MG63 (cell line): Measurements from ENCODE around the gene RGL2. TPM values are rescaled to one million over a fixed set of nuclear protein-coding genes. Genes with fewer than 3 reads are reported as not detected.
"Not testable (repeated sequence)": the region's sequence is repeated elsewhere in the genome, so short reads cannot be mapped to it uniquely, and the experiment has no call there.

Source experiments
- DNase-seq: peaks from one replicate; pipeline ENCODE4 v3.0.0-alpha.2; 2020
- H3K27me3 ChIP-seq: fragments of 250-450 bp; sonication (Bioruptor Pico); 2 replicates; pipeline ENCODE4 v1.5.1; 2020; ENCODE audit warnings: mild to moderate bottlenecking, moderate library complexity
- H3K36me3 ChIP-seq: fragments of 250-450 bp; sonication (Bioruptor Pico); 2 replicates; pipeline ENCODE4 v1.5.1; 2020; ENCODE audit warnings: mild to moderate bottlenecking, moderate library complexity
- H3K4me3 ChIP-seq: fragments of 250-450 bp; sonication (Bioruptor Pico); 2 replicates; pipeline ENCODE4 v1.5.1; 2020; ENCODE audit warnings: mild to moderate bottlenecking, moderate library complexity
- H3K9me3 ChIP-seq: fragments of 250-450 bp; sonication (Bioruptor Pico); 2 replicates; pipeline ENCODE4 v1.5.1; 2020; ENCODE audit warnings: mild to moderate bottlenecking, moderate library complexity
- total RNA-seq: library from RNA; depleted of rRNA; stranded (reverse); fragments of >200 nt; shearing (Covaris generic); gene quantifications from 2 replicates; pipeline ENCODE4 v1.2.3, GENCODE V29; 2014; ENCODE audit warnings: low replicate concordance

RGL2 gene
- total RNA-seq, 1 experiment from 2014 or later: 123 TPM

- no peak overlapping the region for H3K4me3 ChIP-seq
- no peak for DNase-seq
- H3K9me3 ChIP-seq: no peaks in the 10 kb centered on the region
- peaks cover 95% of the 10 kb centered on the region for H3K36me3 ChIP-seq
- H3K27me3 ChIP-seq: no peaks in the 10 kb centered on the region
Observed at GRCh38 chr6:33280539-33280938, 18.2 kb downstream of the RGL2 start.

- DNase-seq: peak; percentile 79
- Histone ChIP-seq H3K4me3 (no peak overlapping the region), H3K36me3 (peaks cover 95% of the 10 kb centered on the region), H3K9me3 (no peaks in the 10 kb centered on the region), H3K27me3 (no peaks in the 10 kb centered on the region)
Observed at GRCh38 chr6:33279971-33280511, 18.7 kb downstream of the RGL2 start.

GRCh38 chr6:33279257-33279695 is 19.5 kb downstream of the RGL2 start:
- Histone ChIP-seq H3K36me3 (peaks cover 95% of the 10 kb centered on the region), H3K9me3 (no peaks in the 10 kb centered on the region), H3K4me3 (no peak overlapping the region), H3K27me3 (no peaks in the 10 kb centered on the region)
- DNase-seq: no peak

GRCh38 chr6:33278810-33279209 is 19.9 kb downstream of the RGL2 start:
- Histone ChIP-seq H3K9me3 (no peaks in the 10 kb centered on the region), H3K36me3 (peaks cover 95% of the 10 kb centered on the region), H3K27me3 (no peaks in the 10 kb centered on the region), H3K4me3 (no peak overlapping the region)
- no peak for DNase-seq

DNA sequence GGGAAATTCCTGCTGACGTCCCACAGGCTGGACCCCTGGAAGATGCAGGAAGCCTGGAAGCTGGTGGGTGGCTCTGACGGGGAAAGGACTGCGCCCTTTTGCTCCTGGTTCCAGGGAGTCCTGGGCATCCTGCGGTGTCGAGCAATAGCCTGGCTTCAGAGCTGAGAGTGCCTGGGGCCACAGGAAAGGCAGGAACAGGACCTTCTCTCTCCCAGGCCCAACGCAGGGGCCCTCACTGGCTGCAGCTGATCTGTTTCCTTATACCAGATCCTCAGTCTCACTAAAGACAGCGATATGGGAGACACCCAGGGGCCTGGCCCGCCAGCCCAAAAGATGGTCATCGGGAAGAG is 20.4 kb downstream of the RGL2 start:
- peak; percentile 59 for DNase-seq
- Histone ChIP-seq H3K27me3 (no peaks in the 10 kb centered on the region), H3K4me3 (no peak overlapping the region), H3K36me3 (peaks cover 95% of the 10 kb centered on the region), H3K9me3 (no peaks in the 10 kb centered on the region)

DNA sequence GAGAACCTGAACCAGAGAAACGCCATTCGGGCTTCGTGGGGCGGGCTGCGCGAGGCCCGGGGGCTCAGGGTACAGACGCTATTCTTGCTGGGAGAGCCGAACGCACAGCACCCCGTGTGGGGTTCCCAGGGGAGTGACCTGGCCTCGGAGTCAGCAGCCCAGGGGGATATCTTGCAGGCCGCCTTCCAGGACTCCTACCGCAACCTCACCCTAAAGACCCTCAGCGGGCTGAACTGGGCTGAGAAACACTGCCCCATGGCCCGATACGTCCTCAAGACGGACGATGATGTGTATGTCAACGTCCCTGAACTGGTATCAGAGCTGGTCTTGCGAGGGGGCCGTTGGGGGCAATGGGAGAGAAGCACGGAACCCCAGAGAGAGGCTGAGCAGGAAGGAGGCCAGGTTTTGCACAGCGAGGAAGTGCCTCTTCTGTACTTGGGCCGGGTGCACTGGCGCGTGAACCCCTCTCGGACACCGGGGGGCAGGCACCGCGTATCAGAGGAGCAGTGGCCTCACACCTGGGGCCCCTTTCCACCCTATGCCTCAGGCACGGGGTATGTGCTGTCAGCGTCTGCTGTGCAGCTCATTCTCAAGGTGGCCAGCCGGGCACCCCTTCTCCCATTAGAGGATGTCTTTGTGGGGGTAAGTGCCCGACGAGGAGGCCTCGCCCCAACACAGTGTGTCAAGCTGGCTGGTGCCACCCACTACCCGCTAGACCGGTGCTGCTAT is 20.9 kb downstream of the RGL2 start:
- peaks cover 95% of the 10 kb centered on the region for H3K36me3 ChIP-seq
- H3K9me3 ChIP-seq: no peaks in the 10 kb centered on the region
- no peak overlapping the region for H3K4me3 ChIP-seq
- no peaks in the 10 kb centered on the region for H3K27me3 ChIP-seq
- peak; percentile 61 for DNase-seq

- Histone ChIP-seq H3K9me3 (no peaks in the 10 kb centered on the region), H3K4me3 (peak within 1 kb of the TSS; percentile 97), H3K27me3 (no peaks in the 10 kb centered on the region), H3K36me3 (peaks cover 95% of the 10 kb centered on the region)
- peak; percentile 96 for DNase-seq
Observed at GRCh38 chr6:33276864-33277662, 21.7 kb downstream of the RGL2 start, which contains the start of gene B3GALT4. B3GALT4 (plus strand) TSS chr6:33277123; CDS start chr6:33277420, 297 bp downstream.

DNA sequence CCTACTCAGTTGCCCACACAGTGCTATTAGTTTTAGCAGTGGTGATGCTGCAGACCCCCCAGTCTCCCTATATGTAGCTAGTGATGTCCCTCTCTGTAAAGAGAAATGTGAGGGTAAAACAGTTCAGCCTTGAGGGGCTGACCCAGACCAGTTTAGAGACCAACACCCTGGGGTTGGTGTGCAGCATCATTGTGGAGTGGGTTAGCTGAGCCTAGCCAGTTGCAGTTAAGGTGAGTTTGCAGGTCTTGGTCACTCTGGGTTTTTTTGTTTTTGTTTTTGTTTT is 22.2 kb downstream of the RGL2 start:
- Histone ChIP-seq H3K4me3 (peak overlapping the region; percentile 97), H3K36me3 (peaks cover 91% of the 10 kb centered on the region), H3K9me3 (no peaks in the 10 kb centered on the region), H3K27me3 (no peaks in the 10 kb centered on the region)
- no peak for DNase-seq

- Histone ChIP-seq H3K36me3 (peaks cover 91% of the 10 kb centered on the region), H3K4me3 (peak overlapping the region; percentile 97)
- DNase-seq, H3K9me3 ChIP-seq, H3K27me3 ChIP-seq: not testable (repeated sequence)
Observed at GRCh38 chr6:33275795-33276580, 22.8 kb downstream of the RGL2 start.

DNA sequence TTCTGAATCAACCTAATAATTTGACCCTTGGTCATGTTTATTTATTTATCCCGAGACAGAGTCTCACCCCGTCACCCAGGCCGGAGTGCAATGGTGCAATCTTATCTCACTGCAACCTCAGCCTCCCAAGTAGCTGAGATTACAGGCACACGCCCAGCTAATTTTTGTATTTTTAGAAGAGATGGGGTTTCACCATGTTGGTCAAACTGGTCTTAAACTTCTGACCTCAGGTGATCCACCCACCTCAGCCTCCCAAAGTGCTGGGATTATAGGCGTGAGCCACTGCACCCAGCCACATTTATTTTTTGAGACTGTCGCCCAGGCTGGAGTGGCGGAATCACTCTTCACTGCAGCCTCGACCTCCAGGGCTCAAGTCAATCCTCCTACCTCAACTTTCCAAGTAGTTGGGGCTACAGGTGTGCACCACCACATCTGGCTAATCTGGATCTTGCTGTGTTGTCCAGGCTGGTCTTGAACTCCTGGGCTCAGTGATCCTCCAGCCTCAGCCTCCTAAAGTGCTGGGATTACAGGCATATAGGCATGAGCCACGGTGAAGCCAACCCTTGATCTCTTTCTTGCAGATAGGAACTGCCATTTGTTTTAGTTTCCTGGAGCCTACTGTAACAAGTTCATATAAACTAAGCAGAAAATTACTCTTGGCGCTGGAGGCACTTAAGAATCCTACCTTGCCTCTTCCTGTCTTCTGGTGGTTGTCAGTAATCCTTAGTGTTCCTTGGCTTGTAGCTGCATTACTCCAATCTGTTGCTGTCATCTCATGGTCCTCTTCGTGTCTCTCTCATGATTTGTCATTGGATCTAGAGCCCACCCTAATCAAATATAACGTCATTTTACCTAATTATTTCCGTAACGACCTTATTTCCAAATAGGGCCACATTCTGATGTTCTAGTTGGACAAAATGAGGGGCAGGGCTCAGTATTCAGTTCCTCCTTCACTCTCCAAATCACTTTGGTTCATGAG is 24.5 kb downstream of the RGL2 start:
- H3K27me3 ChIP-seq: no peaks in the 10 kb centered on the region
- H3K4me3 ChIP-seq: peak overlapping the region; percentile 97
- no peak for DNase-seq
- peaks cover 87% of the 10 kb centered on the region for H3K36me3 ChIP-seq
- H3K9me3 ChIP-seq: no peaks in the 10 kb centered on the region

GRCh38 chr6:33273129-33273923 is 25.4 kb downstream of the RGL2 start:
- H3K4me3 ChIP-seq: peak overlapping the region; percentile 97
- no peak for DNase-seq
- no peaks in the 10 kb centered on the region for H3K27me3 ChIP-seq
- no peaks in the 10 kb centered on the region for H3K9me3 ChIP-seq
- H3K36me3 ChIP-seq: peaks cover 87% of the 10 kb centered on the region

DNA sequence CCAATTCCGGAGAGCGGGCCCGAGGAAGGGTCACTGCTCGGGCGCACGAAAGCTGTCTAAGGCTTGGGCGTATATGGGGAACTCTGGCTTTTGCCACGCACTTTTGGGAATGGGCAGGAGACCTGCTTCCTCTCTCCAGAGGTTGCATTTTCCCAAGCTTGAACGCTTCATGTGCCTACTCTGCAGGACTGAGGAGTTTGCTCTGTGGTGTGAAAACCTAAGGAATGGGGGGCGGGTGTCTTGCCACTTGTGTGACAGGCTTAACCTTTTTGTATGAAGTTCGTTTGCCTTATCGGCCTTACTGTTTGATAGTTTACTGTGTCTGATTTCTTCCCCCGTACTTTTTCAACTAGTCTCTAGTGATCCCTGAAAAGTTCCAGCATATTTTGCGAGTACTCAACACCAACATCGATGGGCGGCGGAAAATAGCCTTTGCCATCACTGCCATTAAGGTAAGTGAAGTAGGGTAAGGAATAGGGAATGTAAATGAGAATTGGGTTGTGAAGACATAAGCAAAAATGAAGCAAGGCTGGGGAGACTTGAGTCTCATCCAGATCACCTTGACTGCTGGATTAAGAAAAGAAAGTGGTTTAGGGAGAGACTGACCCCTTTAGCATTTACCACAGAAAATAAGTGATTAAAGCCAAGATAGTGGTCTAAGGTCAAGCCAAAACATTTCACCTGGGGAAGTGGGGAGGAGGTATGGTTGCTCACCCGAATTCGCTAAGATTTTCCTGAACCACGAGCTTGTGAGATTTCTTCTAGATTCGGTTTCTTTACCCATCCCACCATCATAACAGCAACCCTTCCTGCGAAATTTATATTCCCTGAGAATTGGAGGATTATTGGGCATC is 26.2 kb downstream of the RGL2 start:
- Histone ChIP-seq H3K4me3 (peak overlapping the region; percentile 97), H3K9me3 (no peaks in the 10 kb centered on the region), H3K27me3 (no peaks in the 10 kb centered on the region), H3K36me3 (peaks cover 89% of the 10 kb centered on the region)
- no peak for DNase-seq

GRCh38 chr6:33271468-33272274 is 27.1 kb downstream of the RGL2 start, which contains the start of the genes RPS18 and VPS52:
RPS18 (plus strand) TSS chr6:33272075; CDS start chr6:33272120, 45 bp downstream.
VPS52 (minus strand) TSS chr6:33271876; CDS start chr6:33271675, 201 bp downstream.
- Histone ChIP-seq H3K27me3 (no peaks in the 10 kb centered on the region), H3K36me3 (peaks cover 92% of the 10 kb centered on the region), H3K9me3 (no peaks in the 10 kb centered on the region), H3K4me3 (peak within 1 kb of the TSS; percentile 97)
- DNase-seq: peak; percentile 99

GRCh38 chr6:33271117-33271467 is 27.6 kb downstream of the RGL2 start:
- peaks cover 92% of the 10 kb centered on the region for H3K36me3 ChIP-seq
- DNase-seq: peak; percentile 36
- no peaks in the 10 kb centered on the region for H3K27me3 ChIP-seq

More at GRCh38 chr6:33271117-33271467, 27.6 kb downstream of the RGL2 start:
- Histone ChIP-seq H3K4me3 (peak overlapping the region; percentile 97), H3K9me3 (no peaks in the 10 kb centered on the region)
